ENCODE data around the gene TACR1. TPM values are rescaled to one million over a fixed set of nuclear protein-coding genes. Genes with fewer than 3 reads are reported as not detected.
"Not testable (repeated sequence)": the region's sequence is repeated elsewhere in the genome, so short reads cannot be mapped to it uniquely, and the experiment has no call there.

The TACR1 gene
- total RNA-seq, 1 donor from 2014 or later: not detected

DNA sequence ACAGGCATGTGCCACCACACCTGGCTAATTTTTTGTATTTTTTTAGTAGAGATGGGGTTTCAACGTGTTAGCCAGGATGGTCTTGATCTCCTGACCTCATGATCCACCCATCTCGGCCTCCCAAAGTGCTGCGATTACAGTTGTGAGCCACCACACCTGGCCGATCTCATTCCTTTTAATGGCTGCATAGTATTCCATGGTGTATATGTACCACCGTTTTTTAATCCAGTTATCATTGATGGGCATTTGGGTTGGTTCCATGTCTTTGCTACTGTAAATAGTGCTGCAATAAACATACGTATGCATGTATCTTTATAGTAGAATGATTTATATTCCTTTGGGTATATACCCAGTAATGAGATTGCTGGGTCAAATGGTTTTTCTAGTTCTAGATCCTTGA is 51.4 kb downstream of the TACR1 start:
- not testable (repeated sequence) for DNase-seq (ENCODE audit: extremely low read depth, low read depth, low spot score)

DNA sequence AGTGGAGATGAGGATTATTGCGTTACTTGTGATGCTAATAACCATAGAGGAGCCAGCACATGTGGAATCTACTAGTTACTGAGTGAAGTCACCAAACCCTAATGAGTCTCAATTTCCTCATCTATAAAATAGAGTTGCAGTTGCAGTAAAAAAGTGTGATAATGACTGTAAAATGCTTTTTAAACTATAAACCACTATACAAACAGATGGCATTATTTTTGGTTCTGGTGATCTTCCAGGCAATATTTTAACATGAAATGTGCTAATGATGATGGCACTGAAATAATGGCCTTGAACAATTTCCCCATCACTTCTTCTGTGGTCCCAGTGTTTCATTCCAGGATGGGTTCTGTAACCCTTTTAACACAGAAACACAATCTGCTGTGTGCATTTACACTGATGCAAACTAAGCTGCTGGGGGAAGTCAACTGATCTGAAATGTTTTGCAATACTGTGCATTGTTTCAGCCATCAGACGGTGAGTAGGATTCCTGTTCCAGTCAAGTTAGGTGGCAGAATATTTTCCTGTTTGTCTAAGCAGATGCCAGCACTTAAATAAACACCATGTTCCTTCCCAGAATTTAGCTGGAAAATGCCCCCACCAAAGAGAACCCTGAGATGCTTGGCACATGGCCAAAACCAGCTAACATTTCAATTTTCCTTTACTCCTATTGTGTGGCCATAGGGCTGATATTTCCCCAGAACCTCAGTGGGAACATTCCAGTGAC is 52.6 kb downstream of the TACR1 start:
- peak; percentile 10 for DNase-seq (ENCODE audit: extremely low read depth, low read depth, low spot score)

GRCh38 chr2:75146221-75146605 is 53.1 kb downstream of the TACR1 start:
- DNase-seq (ENCODE audit: extremely low read depth, low read depth, low spot score): not testable (repeated sequence)

- no peak for DNase-seq (ENCODE audit: extremely low read depth, low read depth, low spot score)
Measured at GRCh38 chr2:75142081-75142480, 57.2 kb downstream of the TACR1 start.

DNA sequence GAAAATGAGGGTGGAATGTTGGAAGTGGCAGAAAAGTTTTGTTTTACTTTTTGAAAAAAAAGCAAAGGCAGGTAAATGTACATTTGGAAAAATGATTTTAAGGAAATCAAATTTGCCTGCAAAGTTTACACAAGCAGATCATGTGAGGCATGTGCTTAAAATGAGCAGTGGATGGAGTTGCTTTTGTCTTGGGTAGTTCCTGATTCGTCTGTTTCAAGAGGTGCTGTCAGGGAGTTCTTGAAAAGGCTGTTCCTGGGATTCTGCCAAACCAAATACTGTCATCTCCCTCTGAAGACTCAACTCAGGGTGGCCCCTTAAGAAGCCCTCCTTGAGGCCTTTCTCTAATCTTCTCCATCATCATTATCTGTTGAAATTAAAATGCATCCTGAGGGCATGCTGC is 59.0 kb downstream of the TACR1 start:
- DNase-seq (ENCODE audit: extremely low read depth, low read depth, low spot score): no peak

DNA sequence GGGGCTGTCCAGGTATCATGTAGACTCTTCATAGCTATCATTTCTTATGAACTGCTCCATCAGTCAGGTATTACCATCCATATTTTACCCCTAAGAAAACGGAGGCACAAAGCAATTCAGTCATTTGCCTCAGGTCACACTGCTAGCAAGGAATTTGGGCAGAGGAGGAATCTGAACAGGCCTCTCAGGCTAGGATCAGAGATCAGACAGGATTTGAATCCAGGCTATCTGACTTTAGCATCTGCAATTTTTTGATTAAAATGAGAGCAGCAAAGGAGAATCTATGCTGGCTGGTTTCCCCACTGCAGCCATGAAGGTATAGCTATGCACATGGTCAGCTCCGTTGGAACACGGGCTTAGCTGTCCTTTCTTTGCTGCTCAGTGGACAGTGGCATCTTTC is 60.1 kb downstream of the TACR1 start:
- DNase-seq (ENCODE audit: extremely low read depth, low read depth, low spot score): no peak

DNA sequence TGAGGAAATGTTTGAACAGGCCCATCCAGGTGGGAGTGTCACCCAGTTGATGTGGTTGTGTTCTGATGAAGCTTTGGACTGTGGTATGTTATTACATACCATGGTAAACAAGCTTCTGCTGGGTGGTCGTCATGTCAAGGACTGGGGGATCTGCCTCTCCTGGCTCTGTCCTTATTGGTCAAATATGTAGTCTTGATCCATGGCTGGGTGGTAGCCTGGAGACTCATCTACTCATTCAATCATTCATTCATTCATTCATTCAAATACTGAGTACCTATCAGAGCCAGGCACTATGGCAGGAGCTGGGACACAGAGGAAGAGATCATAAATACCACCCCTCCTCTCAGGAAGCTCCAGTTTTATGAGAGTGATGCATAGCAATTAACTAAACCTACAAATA is 60.8 kb downstream of the TACR1 start:
- DNase-seq (ENCODE audit: extremely low read depth, low read depth, low spot score): no peak

GRCh38 chr2:75135776-75136400 is 63.4 kb downstream of the TACR1 start:
- no peak for DNase-seq (ENCODE audit: extremely low read depth, low read depth, low spot score)

DNA sequence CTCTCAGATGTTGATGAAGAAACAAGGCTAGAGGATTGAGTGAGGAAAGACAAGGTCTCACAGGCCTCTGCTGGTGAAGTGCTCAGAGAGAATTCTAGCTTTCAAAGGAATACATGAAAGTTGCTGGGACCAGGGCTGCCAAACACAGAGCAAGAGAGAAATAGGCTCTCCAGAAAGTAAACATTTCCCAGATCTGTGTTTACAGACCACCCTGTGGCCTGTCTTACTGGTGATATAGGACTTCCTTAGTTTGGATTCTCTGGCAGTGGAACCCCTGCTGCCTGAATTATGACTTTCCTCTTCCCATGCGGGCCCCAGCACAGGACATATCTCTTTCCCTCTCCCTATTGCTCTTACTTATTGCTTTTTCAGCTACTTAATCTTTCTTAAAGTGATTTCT is 64.5 kb downstream of the TACR1 start:
- no peak for DNase-seq (ENCODE audit: extremely low read depth, low read depth, low spot score)

- DNase-seq (ENCODE audit: extremely low read depth, low read depth, low spot score): no peak
Measured at GRCh38 chr2:75133621-75134570, 65.4 kb downstream of the TACR1 start.

GRCh38 chr2:75130171-75130570 is 69.1 kb downstream of the TACR1 start:
- DNase-seq (ENCODE audit: extremely low read depth, low read depth, low spot score): no peak

DNA sequence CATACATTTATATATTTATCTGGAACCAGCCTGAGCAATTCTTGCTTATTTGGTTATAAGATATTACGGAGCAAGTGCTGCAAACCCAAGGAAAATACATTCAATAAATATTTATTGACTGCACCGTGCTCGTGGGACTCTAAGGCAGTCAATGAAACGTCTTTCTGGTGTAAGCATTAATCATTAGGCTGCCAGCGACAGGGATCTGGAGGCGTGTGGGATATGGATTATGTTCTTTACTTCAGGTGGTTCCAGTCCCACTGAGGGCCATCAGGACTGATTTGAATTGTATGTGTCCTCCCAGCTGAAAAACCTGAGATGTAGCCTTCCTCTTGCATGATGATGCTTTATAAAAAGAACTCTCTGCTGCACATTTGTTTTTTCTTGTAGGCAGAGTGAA is 75.4 kb downstream of the TACR1 start:
- DNase-seq (ENCODE audit: extremely low read depth, low read depth, low spot score): no peak

DNA sequence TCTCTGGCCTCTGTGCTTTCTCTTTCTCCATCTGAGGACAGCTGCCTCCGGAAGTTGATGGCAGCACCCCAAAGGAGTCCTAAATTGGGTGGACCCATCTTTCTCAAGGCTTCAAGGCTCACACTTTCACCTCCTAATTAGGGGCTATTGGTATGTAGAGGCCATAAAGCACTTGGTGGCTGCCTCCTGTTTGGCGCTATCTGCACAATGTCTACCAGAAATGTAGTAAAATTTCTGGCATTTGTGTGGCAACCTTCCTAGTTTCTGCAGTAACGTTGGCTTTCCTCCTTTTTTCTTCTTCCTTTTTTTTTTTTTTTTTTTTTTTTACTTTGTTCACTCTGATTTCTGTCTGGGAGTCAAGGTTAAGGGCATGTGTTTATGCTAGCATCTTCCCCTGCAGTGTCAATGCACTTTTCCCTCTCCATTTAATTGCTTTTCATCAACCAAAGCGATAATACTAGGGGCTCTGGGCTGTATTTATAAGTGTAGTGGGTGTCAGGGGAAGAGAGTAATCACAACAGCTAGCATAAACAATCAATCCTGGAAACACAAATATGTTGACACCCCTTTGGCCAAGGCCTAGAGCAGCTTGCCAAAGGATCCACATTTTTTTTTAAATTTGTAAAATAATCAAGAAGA is 86.0 kb downstream of the TACR1 start:
- no peak for DNase-seq (ENCODE audit: extremely low read depth, low read depth, low spot score)

DNA sequence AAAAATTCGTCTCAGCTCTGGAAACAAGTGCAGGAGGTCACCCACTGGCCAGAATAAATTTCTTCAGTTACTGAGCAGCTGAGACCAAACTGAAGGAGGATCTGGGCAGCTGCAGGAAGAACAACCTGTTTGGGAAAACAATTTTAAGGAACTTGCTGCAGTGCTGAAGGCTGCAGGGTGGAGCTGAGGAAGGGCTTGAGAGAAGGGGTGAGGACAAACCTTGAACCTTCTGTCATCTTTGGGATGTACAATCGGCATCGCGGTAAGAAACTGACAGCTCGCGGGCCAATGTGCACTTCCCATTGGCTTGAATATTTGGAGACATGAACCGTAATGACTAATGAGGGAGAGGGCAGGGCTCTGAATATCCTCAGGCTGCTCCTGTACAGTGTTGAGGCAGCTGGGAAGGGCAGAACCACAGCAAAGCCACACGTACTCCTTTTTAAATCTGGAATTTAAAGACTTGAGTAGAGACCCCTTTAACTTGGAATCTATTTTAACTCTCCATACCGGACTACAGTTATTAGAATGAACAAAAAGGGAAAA is 90.3 kb downstream of the TACR1 start:
- no peak for DNase-seq (ENCODE audit: extremely low read depth, low read depth, low spot score)

DNA sequence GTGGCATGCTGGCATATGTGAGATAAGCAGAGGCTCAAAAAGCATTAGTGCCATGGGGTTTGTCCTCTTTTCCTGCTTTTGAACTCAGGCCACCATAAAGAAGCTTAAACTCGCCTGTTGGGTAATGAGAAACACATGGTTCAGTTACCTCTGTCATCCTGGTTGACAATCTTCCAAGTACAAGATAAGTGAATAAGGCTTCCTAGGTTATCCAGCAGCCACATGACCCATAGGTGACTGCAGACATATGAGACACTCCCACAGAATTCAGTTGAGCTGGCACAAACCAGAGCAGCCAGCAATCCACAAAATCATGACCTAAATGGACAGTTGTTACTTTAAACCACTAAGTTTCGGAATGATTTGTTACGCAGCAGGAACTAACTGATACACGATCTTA is 97.3 kb downstream of the TACR1 start:
- no peak for DNase-seq (ENCODE audit: extremely low read depth, low read depth, low spot score)

- no peak for DNase-seq (ENCODE audit: extremely low read depth, low read depth, low spot score)
Measured at GRCh38 chr2:75100801-75101151, 98.5 kb downstream of the TACR1 start.

DNA sequence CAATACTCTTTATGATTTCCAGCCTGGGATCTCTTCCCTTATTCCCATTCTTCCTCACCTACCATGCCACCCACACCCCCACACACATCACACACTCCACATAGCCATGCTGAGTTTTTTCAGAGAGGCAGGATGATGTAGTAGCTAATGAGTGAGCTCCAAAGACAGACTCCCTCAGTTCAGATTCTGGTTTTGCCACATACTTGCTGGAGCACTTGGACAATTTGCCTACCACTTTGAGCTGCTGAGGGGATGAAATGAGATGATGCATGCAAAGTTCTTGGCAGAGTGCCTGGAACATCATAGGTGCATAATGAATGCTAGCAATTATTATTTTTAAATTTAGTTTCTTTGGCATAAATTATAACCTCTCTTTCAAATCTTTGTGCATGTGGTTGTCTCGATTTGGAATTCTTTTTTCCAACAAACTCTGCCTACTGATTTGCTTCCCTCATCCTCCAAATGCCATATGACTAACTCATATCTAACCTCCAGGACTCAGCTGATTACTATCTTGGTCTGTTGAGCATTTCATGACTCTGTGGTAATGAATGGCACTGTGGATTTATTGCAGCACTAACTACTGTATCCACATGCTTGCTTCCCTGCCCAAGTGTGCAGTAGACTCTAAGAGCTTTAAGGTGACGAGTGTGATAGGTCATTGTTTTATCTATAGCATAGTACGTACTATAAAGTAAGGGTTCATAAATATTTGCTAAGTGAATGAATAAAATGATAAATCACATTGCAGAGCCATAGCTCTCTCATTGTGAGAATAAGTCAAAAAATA is 99.1 kb downstream of the TACR1 start:
- no peak for DNase-seq (ENCODE audit: extremely low read depth, low read depth, low spot score)

DNA sequence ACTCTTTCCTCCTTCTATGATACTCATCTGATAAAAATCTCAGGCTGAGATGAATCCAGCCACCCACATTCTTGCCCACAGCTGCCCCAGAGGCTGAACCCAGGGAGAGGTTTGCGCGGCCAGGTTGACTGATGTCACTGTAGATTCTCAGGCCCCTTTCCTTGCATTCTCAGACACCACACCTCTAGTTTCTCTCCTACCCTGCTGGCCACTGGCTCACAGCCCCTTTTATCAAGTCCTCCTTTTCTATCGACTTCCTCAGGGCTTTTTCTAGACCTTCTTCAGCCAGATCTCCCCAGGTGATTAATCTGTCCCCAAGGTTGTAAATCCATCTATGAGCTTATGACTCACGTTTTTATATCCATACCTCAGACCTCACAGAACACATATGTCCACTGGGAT is 99.8 kb downstream of the TACR1 start:
- DNase-seq (ENCODE audit: extremely low read depth, low read depth, low spot score): no peak

GRCh38 chr2:75098856-75099255 is 100.5 kb downstream of the TACR1 start:
- DNase-seq (ENCODE audit: extremely low read depth, low read depth, low spot score): no peak

DNA sequence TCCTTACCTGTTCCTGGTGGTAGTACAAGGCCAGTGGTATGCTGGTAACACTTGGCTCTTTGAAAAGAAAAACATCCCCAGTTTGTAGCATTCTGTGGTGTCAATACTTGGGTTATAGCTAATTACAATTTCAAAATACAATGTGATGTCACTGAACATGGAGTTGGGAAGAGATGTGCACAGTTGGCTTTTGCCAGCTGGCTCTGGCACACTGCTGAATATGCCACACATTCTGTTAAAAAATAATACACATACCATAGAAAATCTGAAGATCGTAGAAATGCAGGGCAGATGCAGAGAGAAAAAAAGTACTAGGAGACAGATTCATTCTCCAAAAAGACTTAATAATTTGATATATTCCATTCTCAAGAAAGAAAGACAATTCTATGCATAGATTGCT is 101.5 kb downstream of the TACR1 start:
- DNase-seq (ENCODE audit: extremely low read depth, low read depth, low spot score): no peak

All from glomerular endothelial cell (primary cell).